HepG2 (cell line): ENCODE data around the gene CTNNA2. TPM values are rescaled to one million over a fixed set of nuclear protein-coding genes. Genes with fewer than 3 reads are reported as not detected.

Source experiments
- ATAC-seq: fragments of 200-7000 bp; cut with Tn5 transposase; 3 replicates; pipeline ENCODE4 v1.9.1; 2020; ENCODE audit warnings: mild to moderate bottlenecking, moderate library complexity
- BruUV-seq: library from RNA; stranded (reverse); fragments of 400-500 nt; replicated peaks from 2 replicates; lab custom pipeline; 2021; lab: Mats Ljungman, UMichigan
- CTCF ChIA-PET: fragments of 300-600 bp; formaldehyde crosslinking; extraction: SDS; loops from one replicate; lab custom pipeline; 2021; ENCODE audit warnings: low total read pairs, inconsistent platforms, low intra/inter-chr PET ratio; lab: Yijun Ruan, JAX
- POLR2A ChIA-PET: fragments of 350-600 bp; sonication (Branson Sonifier 250); formaldehyde crosslinking; loops from one replicate; lab custom pipeline; 2020; ENCODE audit warnings: antibody characterized with exemption, inconsistent platforms; lab: Yijun Ruan, JAX
- DNase-seq: peaks from one replicate; pipeline ENCODE4 v3.0.0-alpha.2; 2015; ENCODE audit warnings: low spot score
- FAIRE-seq: peaks from 3 replicates; lab custom pipeline; 2011; peaks lifted over from hg19 to GRCh38; lab: Jason Lieb, UNC
- H2AFZ ChIP-seq: one replicate; pipeline ENCODE4 v1.6.1; 2011; ENCODE audit warnings: low read length, inconsistent platforms
- H3K27ac ChIP-seq: fragments of 300-600 bp; 3 replicates; pipeline ENCODE4 v1.8.0; 2011; ENCODE audit warnings: mixed run types, mild to moderate bottlenecking, mixed read lengths, low read length, inconsistent platforms; ENCODE audit not compliant: insufficient read depth; ENCODE audit errors: extremely low read length
- H3K27me3 ChIP-seq, 2 experiments: fragments of 200-600 bp in 1 of 2; 2 replicates in 1 of 2; 3 replicates in 1 of 2; pipeline versions ENCODE4 v1.6.0 to v1.8.0; 2011; ENCODE audit warnings: low read length in 2 of 2, mild to moderate bottlenecking in 2 of 2, moderate library complexity in 2 of 2, inconsistent platforms in 1 of 2; ENCODE audit not compliant: insufficient read depth in 2 of 2, control insufficient read depth in 1 of 2
- H3K36me3 ChIP-seq, 2 experiments: fragments of 200-600 bp in 1 of 2; replicated peaks in 1 of 2; 2 replicates in 1 of 2; 3 replicates in 1 of 2; pipeline versions ENCODE4 v1.5.1 to v1.8.0; 2011; ENCODE audit warnings: low read length in 2 of 2, inconsistent platforms in 1 of 2; ENCODE audit not compliant: insufficient read depth in 2 of 2, control insufficient read depth in 1 of 2
- H3K4me1 ChIP-seq: 2 replicates; pipeline ENCODE4 v1.5.1; 2012; ENCODE audit warnings: low read length, inconsistent platforms; ENCODE audit not compliant: insufficient read depth
- H3K4me2 ChIP-seq: 2 replicates; pipeline ENCODE4 v1.6.0; 2011; ENCODE audit warnings: low read depth, low read length, inconsistent platforms
- H3K4me3 ChIP-seq, 3 experiments: fragments of 200-600 bp in 1 of 3; sonication (generic), shearing (Covaris generic) in 1 of 3; replicated peaks in 1 of 3; 2 replicates each; pipeline ENCODE4 v1.5.1; 2011 to 2016; ENCODE audit warnings: low read length in 3 of 3, inconsistent platforms in 2 of 3, low read depth in 2 of 3, mild to moderate bottlenecking in 2 of 3, control low read depth in 1 of 3, mixed read lengths in 1 of 3; ENCODE audit not compliant: insufficient read depth in 1 of 3
- H3K79me2 ChIP-seq: one replicate; pipeline ENCODE4 v1.6.1; 2011; ENCODE audit warnings: low read length, inconsistent platforms; ENCODE audit not compliant: insufficient read depth
- H3K9ac ChIP-seq: 2 replicates; pipeline ENCODE4 v1.6.0; 2011; ENCODE audit warnings: mild to moderate bottlenecking, low read depth, low read length, inconsistent platforms; ENCODE audit not compliant: insufficient read depth
- H3K9me3 ChIP-seq: 2 replicates; pipeline ENCODE4 v1.5.1; 2012; ENCODE audit warnings: mild to moderate bottlenecking, low read length
- H4K20me1 ChIP-seq: 2 replicates; pipeline ENCODE4 v1.6.0; 2011; ENCODE audit warnings: inconsistent platforms, mild to moderate bottlenecking, low read length, moderate library complexity; ENCODE audit not compliant: insufficient read depth
- ELF1 ChIP-seq: sonication (generic); formaldehyde crosslinking; IDR thresholded peaks from 2 replicates; pipeline ENCODE4 v1.4.0; 2020; ENCODE audit warnings: missing genetic modification reagents
- SMAD3 ChIP-seq: sonication (generic); formaldehyde crosslinking; IDR thresholded peaks from 2 replicates; pipeline ENCODE4 v1.4.0; 2020; ENCODE audit warnings: missing genetic modification reagents
- SNAPC2 ChIP-seq: sonication (generic); formaldehyde crosslinking; IDR thresholded peaks from 2 replicates; pipeline ENCODE4 v1.8.1; 2022; ENCODE audit warnings: mild to moderate bottlenecking, missing genetic modification reagents
- SRSF4 ChIP-seq: fragments of 200-400 bp; formaldehyde crosslinking; IDR thresholded peaks from one replicate; pipeline ENCODE4 v1.6.1; 2018; ENCODE audit warnings: mild to moderate bottlenecking, low read depth, low read length, moderate library complexity; ENCODE audit not compliant: poor library complexity, severe bottlenecking
- TP53 ChIP-seq: sonication (generic); formaldehyde crosslinking; conservative IDR thresholded peaks from 2 replicates; pipeline ENCODE4 v1.4.0; 2020; ENCODE audit warnings: missing genetic modification reagents
- ZIK1 ChIP-seq: sonication (generic); formaldehyde crosslinking; IDR thresholded peaks from 2 replicates; pipeline ENCODE4 v1.5.0; 2020; ENCODE audit warnings: mild to moderate bottlenecking, low read depth, missing genetic modification reagents, borderline replicate concordance
- ZNF343 ChIP-seq: sonication (generic); formaldehyde crosslinking; IDR thresholded peaks from 2 replicates; pipeline ENCODE4 v1.4.0; 2020; ENCODE audit warnings: mild to moderate bottlenecking, missing genetic modification reagents
- ZNF605 ChIP-seq: sonication (generic); formaldehyde crosslinking; IDR thresholded peaks from 2 replicates; pipeline ENCODE4 v1.8.0; 2022; ENCODE audit warnings: mild to moderate bottlenecking, missing genetic modification reagents
- ZSCAN21 ChIP-seq: sonication (generic); formaldehyde crosslinking; IDR thresholded peaks from 2 replicates; pipeline ENCODE4 v1.8.0; 2022; ENCODE audit warnings: mild to moderate bottlenecking, missing genetic modification reagents, moderate library complexity, borderline replicate concordance
- ZXDC ChIP-seq: sonication (generic); formaldehyde crosslinking; IDR thresholded peaks from 2 replicates; pipeline ENCODE4 v1.5.0; 2020; ENCODE audit warnings: mild to moderate bottlenecking, missing genetic modification reagents
- WGBS: methylation state at CpG from one replicate; pipeline ENCODE4 v1.1.6; 2017; ENCODE audit warnings: low lambda C conversion rate; 5-methylcytosine and 5-hydroxymethylcytosine counted together
- in situ Hi-C: cut with HindIII; loops from 2 replicates; pipeline ENCODE4 v1.10.0; 2017; ENCODE audit warnings: low pct_unique_long_range_greater_than_20kb; ENCODE audit not compliant: extremely low pct_ligation_motif_present
- intact Hi-C: fragments of 100-400 bp; cut with micrococcal nuclease; formaldehyde crosslinking; loops from one replicate; pipeline ENCODE4 v1.10.0; 2022; ENCODE audit not compliant: unreplicated experiment
- polyA plus RNA-seq, 8 experiments: library from polyadenylated mRNA; depleted of rRNA in 3 of 8; stranded (reverse) in 7 of 8; unstranded in 1 of 8; fragments of >200 nt; fragmentation: Illumina TruSeq in 4 of 8; extraction: Trizol in 4 of 8; gene quantifications; 2 replicates each; pipeline versions ENCODE4 v1.2.1 to v1.2.3, GENCODE V29; 2011 to 2016; ENCODE audit warnings: low read depth in 4 of 8, missing spikeins in 1 of 8, mixed read lengths in 1 of 8; ENCODE audit not compliant: insufficient read depth in 1 of 8
- total RNA-seq, 5 experiments: library from RNA; depleted of rRNA; stranded (reverse); fragments of >200 nt; fragmentation: Illumina TruSeq; extraction: Trizol; gene quantifications; 2 replicates each; pipeline ENCODE4 v1.2.3, GENCODE V29; 2016; ENCODE audit warnings: low read depth in 1 of 5
- TF ChIP-seq, protein P1 (sequence below), 2 experiments: fragments of 450-650 bp in 1 of 2; sonication (generic) in 1 of 2; formaldehyde crosslinking in 1 of 2; IDR thresholded peaks; 2 replicates each; pipeline versions ENCODE4 v1.6.1 to v1.8.0; 2016 to 2022; ENCODE audit warnings: antibody characterized with exemption in 1 of 2, mild to moderate bottlenecking in 1 of 2, missing genetic modification reagents in 1 of 2

The CTNNA2 gene
- total and polyA plus RNA-seq, 2 of the 13 experiments (the other 11 are each of a cell fraction or from before 2014, with no cell fraction given), result not detected

DNA sequence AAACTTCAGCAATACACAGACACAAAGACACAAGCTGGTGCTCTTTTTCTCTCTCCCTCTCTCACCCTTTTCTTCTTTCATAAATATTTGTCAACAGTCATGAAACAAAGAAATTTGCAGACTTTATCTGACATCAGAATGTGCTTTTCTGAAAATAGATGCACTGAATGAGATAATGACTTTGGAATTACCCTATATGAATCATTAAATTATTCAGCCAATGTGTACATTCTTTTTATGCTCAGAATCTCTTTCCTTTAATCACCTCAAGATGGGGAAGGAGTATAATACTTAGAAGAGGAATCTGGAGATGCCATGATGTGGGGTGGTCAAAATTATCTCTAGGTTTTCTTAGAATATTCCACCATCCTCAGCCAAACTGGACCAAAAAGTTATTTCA, 501.8 kb downstream of the CTNNA2 start (continued):
- TF ChIP-seq ZXDC (CRISPR knock-in tag) (no peak), SNAPC2 (no peak)

GRCh38 chr2:80016171-80016570, 503.3 kb downstream of the CTNNA2 start:
- BruUV-seq, result no TSS peak
- no peak for ATAC-seq
- Histone ChIP-seq H3K36me3 (no peaks in the 10 kb centered on the region), H2AFZ (no peak overlapping the region), H3K4me1 (peaks cover 10% of the 10 kb centered on the region), H3K4me2 (no peak overlapping the region), H3K4me3 (no peak overlapping the region), H3K9me3 (no peaks in the 10 kb centered on the region), H3K27ac (no peak overlapping the region), H4K20me1 (no peaks in the 10 kb centered on the region), H3K79me2 (no peaks in the 10 kb centered on the region), H3K27me3 (no peaks in the 10 kb centered on the region), H3K9ac (no peak overlapping the region)
- intact Hi-C loops, result no loop called here
- 53% methylated on average over 5 of the region's 5 CpGs for WGBS
- CTCF ChIA-PET, result no interaction called here
- in situ Hi-C loops, result no loop called here
- no peak for DNase-seq
- FAIRE-seq, result no peak
- POLR2A ChIA-PET, result no interaction called here
- TF ChIP-seq ZNF605 (CRISPR knock-in tag) (no peak), ZSCAN21 (CRISPR knock-in tag) (no peak), ELF1 (CRISPR knock-in tag) (no peak), ZNF343 (CRISPR knock-in tag) (no peak), TP53 (CRISPR knock-in tag) (no peak), SMAD3 (CRISPR knock-in tag) (no peak), ZIK1 (no peak), SRSF4 (no peak)
- TF ChIP-seq, protein P1, sequence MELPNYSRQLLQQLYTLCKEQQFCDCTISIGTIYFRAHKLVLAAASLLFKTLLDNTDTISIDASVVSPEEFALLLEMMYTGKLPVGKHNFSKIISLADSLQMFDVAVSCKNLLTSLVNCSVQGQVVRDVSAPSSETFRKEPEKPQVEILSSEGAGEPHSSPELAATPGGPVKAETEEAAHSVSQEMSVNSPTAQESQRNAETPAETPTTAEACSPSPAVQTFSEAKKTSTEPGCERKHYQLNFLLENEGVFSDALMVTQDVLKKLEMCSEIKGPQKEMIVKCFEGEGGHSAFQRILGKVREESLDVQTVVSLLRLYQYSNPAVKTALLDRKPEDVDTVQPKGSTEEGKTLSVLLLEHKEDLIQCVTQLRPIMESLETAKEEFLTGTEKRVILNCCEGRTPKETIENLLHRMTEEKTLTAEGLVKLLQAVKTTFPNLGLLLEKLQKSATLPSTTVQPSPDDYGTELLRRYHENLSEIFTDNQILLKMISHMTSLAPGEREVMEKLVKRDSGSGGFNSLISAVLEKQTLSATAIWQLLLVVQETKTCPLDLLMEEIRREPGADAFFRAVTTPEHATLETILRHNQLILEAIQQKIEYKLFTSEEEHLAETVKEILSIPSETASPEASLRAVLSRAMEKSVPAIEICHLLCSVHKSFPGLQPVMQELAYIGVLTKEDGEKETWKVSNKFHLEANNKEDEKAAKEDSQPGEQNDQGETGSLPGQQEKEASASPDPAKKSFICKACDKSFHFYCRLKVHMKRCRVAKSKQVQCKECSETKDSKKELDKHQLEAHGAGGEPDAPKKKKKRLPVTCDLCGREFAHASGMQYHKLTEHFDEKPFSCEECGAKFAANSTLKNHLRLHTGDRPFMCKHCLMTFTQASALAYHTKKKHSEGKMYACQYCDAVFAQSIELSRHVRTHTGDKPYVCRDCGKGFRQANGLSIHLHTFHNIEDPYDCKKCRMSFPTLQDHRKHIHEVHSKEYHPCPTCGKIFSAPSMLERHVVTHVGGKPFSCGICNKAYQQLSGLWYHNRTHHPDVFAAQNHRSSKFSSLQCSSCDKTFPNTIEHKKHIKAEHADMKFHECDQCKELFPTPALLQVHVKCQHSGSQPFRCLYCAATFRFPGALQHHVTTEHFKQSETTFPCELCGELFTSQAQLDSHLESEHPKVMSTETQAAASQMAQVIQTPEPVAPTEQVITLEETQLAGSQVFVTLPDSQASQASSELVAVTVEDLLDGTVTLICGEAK (IDR thresholded peaks at IDR 0.05), result no peak
- TF ChIP-seq, protein P1 (CRISPR knock-in tag; IDR thresholded peaks at IDR 0.05), result no peak
